ENCODE results near the gene NKX2-3.
A peak's percentile ranks its signal among the peaks of the same experiment; 100 is the strongest.

Gene NKX2-3

GRCh38 chr10:99532687-99533495 is at the start of gene NKX2-3:
TSS of gene NKX2-3 (plus strand) at chr10:99532942. CDS start at chr10:99533132, 190 bp downstream.
- DNase-seq (ENCODE audit: low read depth in 2 of 2): peak; percentile 52 to 56

- no peak for DNase-seq (ENCODE audit: low read depth in 2 of 2)
Observed at GRCh38 chr10:99484626-99485581, 47.8 kb upstream of the NKX2-3 start.

GRCh38 chr10:99487125-99487807 is 45.5 kb upstream of the NKX2-3 start:
- DNase-seq (ENCODE audit: low read depth in 2 of 2): no peak

GRCh38 chr10:99489271-99489670 is 43.5 kb upstream of the NKX2-3 start:
- DNase-seq (ENCODE audit: low read depth in 2 of 2): no peak

- no peak for DNase-seq (ENCODE audit: low read depth in 2 of 2)
Observed at GRCh38 chr10:99497343-99498025, 35.3 kb upstream of the NKX2-3 start.

GRCh38 chr10:99506416-99506815 is 26.3 kb upstream of the NKX2-3 start:
- DNase-seq (ENCODE audit: low read depth in 2 of 2): no peak

- DNase-seq (ENCODE audit: low read depth in 2 of 2): no peak
Observed at GRCh38 chr10:99507265-99507664, 25.5 kb upstream of the NKX2-3 start.

- DNase-seq (ENCODE audit: low read depth in 2 of 2): no peak
Observed at GRCh38 chr10:99513061-99513460, 19.7 kb upstream of the NKX2-3 start.

- no peak for DNase-seq (ENCODE audit: low read depth in 2 of 2)
Observed at GRCh38 chr10:99519690-99520039, 13.1 kb upstream of the NKX2-3 start.

GRCh38 chr10:99520040-99520846 is 12.5 kb upstream of the NKX2-3 start:
- no peak for DNase-seq (ENCODE audit: low read depth in 2 of 2)

- no peak for DNase-seq (ENCODE audit: low read depth in 2 of 2)
Observed at GRCh38 chr10:99520847-99521764, 11.6 kb upstream of the NKX2-3 start.

GRCh38 chr10:99521765-99522469 is 10.8 kb upstream of the NKX2-3 start:
- no peak for DNase-seq (ENCODE audit: low read depth in 2 of 2)

GRCh38 chr10:99522470-99523250 is 10.1 kb upstream of the NKX2-3 start:
- DNase-seq (ENCODE audit: low read depth in 2 of 2): no peak

GRCh38 chr10:99523251-99523773 is 9.4 kb upstream of the NKX2-3 start:
- DNase-seq (ENCODE audit: low read depth in 2 of 2): no peak

GRCh38 chr10:99524050-99524666 is 8.6 kb upstream of the NKX2-3 start:
- no peak for DNase-seq (ENCODE audit: low read depth in 2 of 2)

GRCh38 chr10:99524736-99525380 is 7.9 kb upstream of the NKX2-3 start:
- DNase-seq (ENCODE audit: low read depth in 2 of 2): no peak

GRCh38 chr10:99525897-99526296 is 6.8 kb upstream of the NKX2-3 start:
- no peak for DNase-seq (ENCODE audit: low read depth in 2 of 2)
